Ovary (tissue), 3 donors: Measurements from ENCODE around the gene AIMP2.

ENCODE experiments used
- CTCF ChIP-seq, 3 donors: fragments of 450-650 bp in 2 of 3; fragments of 200-600 bp in 1 of 3; IDR thresholded peaks; one replicate each; pipeline versions ENCODE4 v1.5.1 to v1.8.0; 2016 to 2022; ENCODE audit warnings: antibody characterized with exemption in 3 of 3, mild to moderate bottlenecking in 1 of 3
- POLR2A ChIP-seq: fragments of 450-650 bp; IDR thresholded peaks from one replicate; pipeline ENCODE4 v1.6.1; 2017; ENCODE audit warnings: antibody characterized with exemption, mild to moderate bottlenecking, moderate library complexity
- donor health status: DM: no; HTN: no; CAD: no.

GRCh38 chr7:6035165-6035564 lies 26.1 kb downstream of the AIMP2 start:
- TF ChIP-seq POLR2A (no peak), CTCF (IDR thresholded peaks at IDR 0.05) (no peak)
